K562 (cell line): ENCODE results near the gene UGT3A1.

Source experiments
- CTCF ChIP-seq, 3 experiments: IDR thresholded peaks in 2 of 3; conservative IDR thresholded peaks in 1 of 3; 2 replicates each; pipeline ENCODE4 v1.5.1; 2011 to 2012; ENCODE audit warnings: low read length in 3 of 3, mild to moderate bottlenecking in 3 of 3, control low read depth in 2 of 3, improper control_type of control experiment in 1 of 3, inconsistent platforms in 1 of 3, low read depth in 1 of 3, mixed read lengths in 1 of 3, moderate library complexity in 1 of 3; ENCODE audit not compliant: insufficient read depth in 2 of 3
- GABPB1 ChIP-seq: sonication (generic); formaldehyde crosslinking; IDR thresholded peaks from 2 replicates; pipeline ENCODE4 v1.8.0; 2022; ENCODE audit warnings: mild to moderate bottlenecking, missing genetic modification reagents
- IRF1 ChIP-seq: sonication (generic); formaldehyde crosslinking; IDR thresholded peaks from 2 replicates; pipeline ENCODE4 v1.8.0; 2022; ENCODE audit warnings: missing genetic modification reagents, mild to moderate bottlenecking, borderline replicate concordance
- POLR2A ChIP-seq: fragments of 450-650 bp; conservative IDR thresholded peaks from 2 replicates; pipeline ENCODE4 v1.6.1; 2016
- RCOR1 ChIP-seq, 2 experiments: IDR thresholded peaks; 2 replicates each; pipeline ENCODE4 v1.6.1; 2012; ENCODE audit warnings: low read depth in 2 of 2, low read length in 2 of 2, borderline replicate concordance in 1 of 2, improper control_type of control experiment in 1 of 2
- REST ChIP-seq, 2 experiments: fragments of 450-650 bp; formaldehyde crosslinking in 1 of 2; IDR thresholded peaks; 2 replicates each; pipeline versions ENCODE4 v1.4.0 to v1.6.1; 2014 to 2020; ENCODE audit warnings: mild to moderate bottlenecking in 2 of 2, borderline replicate concordance in 1 of 2, low read depth in 1 of 2
- RFX7 ChIP-seq: fragments of 250-450 bp; sonication (Bioruptor Pico); IDR thresholded peaks from 2 replicates; pipeline ENCODE4 v1.5.1; 2021; ENCODE audit warnings: mild to moderate bottlenecking
- TFAM ChIP-seq: fragments of 250-450 bp; sonication (Bioruptor Pico); conservative IDR thresholded peaks from 2 replicates; pipeline ENCODE4 v1.5.0; 2021; ENCODE audit warnings: mild to moderate bottlenecking, moderate library complexity
- ZKSCAN1 ChIP-seq: fragments of 150-350 bp; IDR thresholded peaks from 2 replicates; pipeline ENCODE4 v1.6.1; 2016; ENCODE audit warnings: low read depth, low read length
- ZNF274 ChIP-seq: IDR thresholded peaks from 2 replicates; pipeline ENCODE4 v1.6.1; 2011; ENCODE audit warnings: low read depth, mild to moderate bottlenecking, low read length, moderate library complexity, borderline replicate concordance
- TF ChIP-seq, protein P1 (sequence below): fragments of 150-350 bp; IDR thresholded peaks from 2 replicates; pipeline ENCODE4 v1.6.1; 2014; ENCODE audit warnings: low read depth, mild to moderate bottlenecking, low read length, borderline replicate concordance
- TF ChIP-seq, protein P2 (sequence below): sonication (generic); formaldehyde crosslinking; IDR thresholded peaks from 2 replicates; pipeline ENCODE4 v1.8.0; 2023; ENCODE audit warnings: mild to moderate bottlenecking, missing genetic modification reagents

DNA sequence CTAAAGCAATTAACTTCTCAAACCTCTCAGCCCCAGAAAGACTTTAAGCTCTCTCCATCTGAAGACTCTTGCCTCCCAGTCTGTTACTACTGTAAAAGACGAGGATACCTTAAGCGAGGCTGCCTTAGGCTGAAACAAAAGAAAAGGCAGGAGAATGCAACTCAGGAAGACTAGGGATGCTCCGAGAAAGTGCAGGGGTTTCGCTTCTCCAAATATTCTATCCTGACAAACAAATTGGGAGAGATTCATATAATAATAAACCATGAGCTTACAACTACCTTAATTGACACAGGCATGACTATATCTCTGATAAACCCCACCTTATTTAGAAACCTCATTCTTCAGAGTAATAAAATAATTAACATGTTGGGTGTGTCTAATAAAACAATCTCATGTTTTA, 4.9 kb upstream of the UGT3A1 start:
- TF ChIP-seq GABPB1 (CRISPR knock-in tag) = no peak
- TF ChIP-seq TFAM (CRISPR knock-in tag) = no peak
- TF ChIP-seq CTCF (IDR thresholded peaks at IDR 0.05 in 2 of 3, conservative IDR thresholded peaks at IDR 0.05 in 1 of 3; ENCODE audit: insufficient read depth in 2 of 3, low read depth in 1 of 3, low read length in 3 of 3) = no peak
- TF ChIP-seq RFX7 (CRISPR knock-in tag) = no peak
- no peak for TF ChIP-seq IRF1 (CRISPR knock-in tag)
- no peak for TF ChIP-seq ZNF274
- TF ChIP-seq REST (IDR thresholded peaks at IDR 0.05; ENCODE audit: borderline replicate concordance) = no peak
- no peak for TF ChIP-seq REST (CRISPR knock-in tag; IDR thresholded peaks at IDR 0.05; ENCODE audit: low read depth)
- no peak for TF ChIP-seq POLR2A
- TF ChIP-seq ZKSCAN1 = no peak
- TF ChIP-seq, protein P1, sequence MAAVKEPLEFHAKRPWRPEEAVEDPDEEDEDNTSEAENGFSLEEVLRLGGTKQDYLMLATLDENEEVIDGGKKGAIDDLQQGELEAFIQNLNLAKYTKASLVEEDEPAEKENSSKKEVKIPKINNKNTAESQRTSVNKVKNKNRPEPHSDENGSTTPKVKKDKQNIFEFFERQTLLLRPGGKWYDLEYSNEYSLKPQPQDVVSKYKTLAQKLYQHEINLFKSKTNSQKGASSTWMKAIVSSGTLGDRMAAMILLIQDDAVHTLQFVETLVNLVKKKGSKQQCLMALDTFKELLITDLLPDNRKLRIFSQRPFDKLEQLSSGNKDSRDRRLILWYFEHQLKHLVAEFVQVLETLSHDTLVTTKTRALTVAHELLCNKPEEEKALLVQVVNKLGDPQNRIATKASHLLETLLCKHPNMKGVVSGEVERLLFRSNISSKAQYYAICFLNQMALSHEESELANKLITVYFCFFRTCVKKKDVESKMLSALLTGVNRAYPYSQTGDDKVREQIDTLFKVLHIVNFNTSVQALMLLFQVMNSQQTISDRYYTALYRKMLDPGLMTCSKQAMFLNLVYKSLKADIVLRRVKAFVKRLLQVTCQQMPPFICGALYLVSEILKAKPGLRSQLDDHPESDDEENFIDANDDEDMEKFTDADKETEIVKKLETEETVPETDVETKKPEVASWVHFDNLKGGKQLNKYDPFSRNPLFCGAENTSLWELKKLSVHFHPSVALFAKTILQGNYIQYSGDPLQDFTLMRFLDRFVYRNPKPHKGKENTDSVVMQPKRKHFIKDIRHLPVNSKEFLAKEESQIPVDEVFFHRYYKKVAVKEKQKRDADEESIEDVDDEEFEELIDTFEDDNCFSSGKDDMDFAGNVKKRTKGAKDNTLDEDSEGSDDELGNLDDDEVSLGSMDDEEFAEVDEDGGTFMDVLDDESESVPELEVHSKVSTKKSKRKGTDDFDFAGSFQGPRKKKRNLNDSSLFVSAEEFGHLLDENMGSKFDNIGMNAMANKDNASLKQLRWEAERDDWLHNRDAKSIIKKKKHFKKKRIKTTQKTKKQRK = no peak
- TF ChIP-seq RCOR1 (IDR thresholded peaks at IDR 0.05; ENCODE audit: borderline replicate concordance in 1 of 2, low read depth in 2 of 2, low read length in 2 of 2) = no peak
- TF ChIP-seq, protein P2, sequence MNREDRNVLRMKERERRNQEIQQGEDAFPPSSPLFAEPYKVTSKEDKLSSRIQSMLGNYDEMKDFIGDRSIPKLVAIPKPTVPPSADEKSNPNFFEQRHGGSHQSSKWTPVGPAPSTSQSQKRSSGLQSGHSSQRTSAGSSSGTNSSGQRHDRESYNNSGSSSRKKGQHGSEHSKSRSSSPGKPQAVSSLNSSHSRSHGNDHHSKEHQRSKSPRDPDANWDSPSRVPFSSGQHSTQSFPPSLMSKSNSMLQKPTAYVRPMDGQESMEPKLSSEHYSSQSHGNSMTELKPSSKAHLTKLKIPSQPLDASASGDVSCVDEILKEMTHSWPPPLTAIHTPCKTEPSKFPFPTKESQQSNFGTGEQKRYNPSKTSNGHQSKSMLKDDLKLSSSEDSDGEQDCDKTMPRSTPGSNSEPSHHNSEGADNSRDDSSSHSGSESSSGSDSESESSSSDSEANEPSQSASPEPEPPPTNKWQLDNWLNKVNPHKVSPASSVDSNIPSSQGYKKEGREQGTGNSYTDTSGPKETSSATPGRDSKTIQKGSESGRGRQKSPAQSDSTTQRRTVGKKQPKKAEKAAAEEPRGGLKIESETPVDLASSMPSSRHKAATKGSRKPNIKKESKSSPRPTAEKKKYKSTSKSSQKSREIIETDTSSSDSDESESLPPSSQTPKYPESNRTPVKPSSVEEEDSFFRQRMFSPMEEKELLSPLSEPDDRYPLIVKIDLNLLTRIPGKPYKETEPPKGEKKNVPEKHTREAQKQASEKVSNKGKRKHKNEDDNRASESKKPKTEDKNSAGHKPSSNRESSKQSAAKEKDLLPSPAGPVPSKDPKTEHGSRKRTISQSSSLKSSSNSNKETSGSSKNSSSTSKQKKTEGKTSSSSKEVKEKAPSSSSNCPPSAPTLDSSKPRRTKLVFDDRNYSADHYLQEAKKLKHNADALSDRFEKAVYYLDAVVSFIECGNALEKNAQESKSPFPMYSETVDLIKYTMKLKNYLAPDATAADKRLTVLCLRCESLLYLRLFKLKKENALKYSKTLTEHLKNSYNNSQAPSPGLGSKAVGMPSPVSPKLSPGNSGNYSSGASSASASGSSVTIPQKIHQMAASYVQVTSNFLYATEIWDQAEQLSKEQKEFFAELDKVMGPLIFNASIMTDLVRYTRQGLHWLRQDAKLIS (CRISPR knock-in tag) = no peak
